ENCODE data around the gene ST3GAL2. TPM values are rescaled to one million over a fixed set of nuclear protein-coding genes. Genes with fewer than 3 reads are reported as not detected.

ST3GAL2 gene
- total and polyA plus RNA-seq, 9 of the 15 experiments (the other 6 are each of a cell fraction or from before 2014, with no cell fraction given), result 1.5 to 108 (median 34.3) TPM

DNA sequence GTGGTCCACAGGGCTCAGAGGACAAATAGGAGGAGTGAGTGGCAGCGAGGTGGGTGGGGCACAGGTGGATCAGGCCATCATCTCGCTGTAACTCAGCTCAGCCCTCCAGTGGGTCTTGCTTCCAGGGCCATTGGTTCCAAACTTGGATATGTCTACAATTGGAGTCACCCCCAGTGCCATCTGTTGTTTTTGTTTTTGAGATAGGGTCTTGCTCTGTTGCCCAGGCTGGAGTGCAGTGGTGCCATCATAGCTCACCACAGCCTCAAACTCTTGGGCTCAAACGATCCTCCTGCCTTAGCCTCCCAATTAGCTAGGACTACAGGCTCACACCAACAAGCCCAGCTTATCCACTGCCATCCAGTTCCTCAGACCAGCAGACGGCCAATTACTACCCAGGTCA lies 46.3 kb downstream of the ST3GAL2 start:
- H3K79me2 ChIP-seq (ENCODE audit: control insufficient read depth, insufficient read depth, low read length), result peaks cover 45% of the 10 kb centered on the region
- TF ChIP-seq, protein P1, sequence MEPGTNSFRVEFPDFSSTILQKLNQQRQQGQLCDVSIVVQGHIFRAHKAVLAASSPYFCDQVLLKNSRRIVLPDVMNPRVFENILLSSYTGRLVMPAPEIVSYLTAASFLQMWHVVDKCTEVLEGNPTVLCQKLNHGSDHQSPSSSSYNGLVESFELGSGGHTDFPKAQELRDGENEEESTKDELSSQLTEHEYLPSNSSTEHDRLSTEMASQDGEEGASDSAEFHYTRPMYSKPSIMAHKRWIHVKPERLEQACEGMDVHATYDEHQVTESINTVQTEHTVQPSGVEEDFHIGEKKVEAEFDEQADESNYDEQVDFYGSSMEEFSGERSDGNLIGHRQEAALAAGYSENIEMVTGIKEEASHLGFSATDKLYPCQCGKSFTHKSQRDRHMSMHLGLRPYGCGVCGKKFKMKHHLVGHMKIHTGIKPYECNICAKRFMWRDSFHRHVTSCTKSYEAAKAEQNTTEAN (CRISPR knock-in tag; IDR thresholded peaks at IDR 0.05), result no peak
- no peak for TF ChIP-seq CHD2 (IDR thresholded peaks at IDR 0.05; ENCODE audit: low read depth, low read length)
- no peak for TF ChIP-seq HCFC1 (IDR thresholded peaks at IDR 0.05; ENCODE audit: low read depth, low read length)
- TF ChIP-seq ZNF121 (CRISPR knock-in tag; conservative IDR thresholded peaks at IDR 0.05), result peak; percentile 75
- TF ChIP-seq, protein P2, sequence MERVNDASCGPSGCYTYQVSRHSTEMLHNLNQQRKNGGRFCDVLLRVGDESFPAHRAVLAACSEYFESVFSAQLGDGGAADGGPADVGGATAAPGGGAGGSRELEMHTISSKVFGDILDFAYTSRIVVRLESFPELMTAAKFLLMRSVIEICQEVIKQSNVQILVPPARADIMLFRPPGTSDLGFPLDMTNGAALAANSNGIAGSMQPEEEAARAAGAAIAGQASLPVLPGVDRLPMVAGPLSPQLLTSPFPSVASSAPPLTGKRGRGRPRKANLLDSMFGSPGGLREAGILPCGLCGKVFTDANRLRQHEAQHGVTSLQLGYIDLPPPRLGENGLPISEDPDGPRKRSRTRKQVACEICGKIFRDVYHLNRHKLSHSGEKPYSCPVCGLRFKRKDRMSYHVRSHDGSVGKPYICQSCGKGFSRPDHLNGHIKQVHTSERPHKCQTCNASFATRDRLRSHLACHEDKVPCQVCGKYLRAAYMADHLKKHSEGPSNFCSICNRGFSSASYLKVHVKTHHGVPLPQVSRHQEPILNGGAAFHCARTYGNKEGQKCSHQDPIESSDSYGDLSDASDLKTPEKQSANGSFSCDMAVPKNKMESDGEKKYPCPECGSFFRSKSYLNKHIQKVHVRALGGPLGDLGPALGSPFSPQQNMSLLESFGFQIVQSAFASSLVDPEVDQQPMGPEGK (CRISPR knock-in tag; IDR thresholded peaks at IDR 0.05; ENCODE audit: borderline replicate concordance), result no peak
- H3K27ac ChIP-seq (ENCODE audit: extremely low read depth, low read depth, low read length), result no peak overlapping the region
- ChIA-PET POLR2A (interaction anchor here (0.8 to 1.5 kb wide), 4 partner anchors 13 to 131 kb away, joined by 3 read pairs; partner anchors contain the start of gene COG4), CTCF (ENCODE audit: low intra/inter-chr PET ratio) (no interaction called here)
- H3K4me2 ChIP-seq (ENCODE audit: insufficient read depth, low read length), result no peak overlapping the region
- H3K36me3 ChIP-seq (ENCODE audit: control insufficient read depth, insufficient read depth, low read length), result peaks cover 87% of the 10 kb centered on the region
- peaks cover 2% of the 10 kb centered on the region for H3K9me1 ChIP-seq (ENCODE audit: control insufficient read depth, insufficient read depth, low read length)
- DNase-seq (ENCODE audit: extremely low read depth in 1 of 4, low spot score in 3 of 4) (no peak), ATAC-seq (no peak), FAIRE-seq (no peak)
- H3K4me3 ChIP-seq, result no peak overlapping the region
- no peak overlapping the region for H2AFZ ChIP-seq (ENCODE audit: low read depth, low read length)
- H4K20me1 ChIP-seq (replicated peaks; ENCODE audit: control insufficient read depth, insufficient read depth, low read length), result peaks cover 10% of the 10 kb centered on the region; the same call in 1 of the 2 replicates
- in situ Hi-C loops (cut with MboI) (loop anchor here (10.0 kb wide), 1 partner anchor 72 kb away; no protein-coding TSS in a partner anchor), intact Hi-C loops (cut with micrococcal nuclease) (no loop called here)
- no peaks in the 10 kb centered on the region for H3K9me3 ChIP-seq (replicated peaks; ENCODE audit: control insufficient read depth, insufficient read depth, low read depth, low read length)
- 92% methylated on average over 3 of the region's 4 CpGs for WGBS (ENCODE audit: insufficient coverage, low coverage, missing lambda C conversion rate)
- peaks cover 17 to 21% of the 10 kb centered on the region in 2 experiments for H3K4me1 ChIP-seq (replicated peaks in 1 of 2; ENCODE audit: control insufficient read depth in 2 of 2, insufficient read depth in 2 of 2, low read length in 2 of 2)
- no peaks in the 10 kb centered on the region for H3K27me3 ChIP-seq (ENCODE audit: control insufficient read depth in 2 of 2, insufficient read depth in 2 of 2, low read length in 2 of 2)
- H3K9ac ChIP-seq (ENCODE audit: insufficient read depth in 1 of 2, low read depth in 2 of 2, low read length in 2 of 2), result no peak overlapping the region
- no TSS peak for BruUV-seq (replicated peaks)

Measured in K562 (cell line).